GM23338 (cell line): ENCODE measurements around the gene PNPLA7. TPM values are rescaled to one million over a fixed set of nuclear protein-coding genes. Genes with fewer than 3 reads are reported as not detected.

Source experiments
- ATAC-seq: fragments of 200-7000 bp; cut with Tn5 transposase; 3 replicates; pipeline ENCODE4 v1.9.1; 2020
- DNase-seq: peaks from one replicate; pipeline ENCODE4 v3.0.0-alpha.2; 2015; ENCODE audit warnings: low spot score
- H2AFZ ChIP-seq: fragments of 200-600 bp; sonication (generic); 2 replicates; pipeline ENCODE4 v1.8.0; 2016; ENCODE audit warnings: antibody characterized with exemption, mild to moderate bottlenecking, moderate library complexity
- H3F3A ChIP-seq: fragments of 200-600 bp; sonication (generic); replicated peaks from 2 replicates; pipeline ENCODE4 v1.8.0; 2017; ENCODE audit warnings: antibody characterized with exemption, mixed run types, low read depth
- H3K27ac ChIP-seq: fragments of 200-600 bp; sonication (generic); 2 replicates; pipeline ENCODE4 v1.6.1; 2016; ENCODE audit warnings: low read depth
- H3K27me3 ChIP-seq: fragments of 200-600 bp; sonication (generic); 2 replicates; pipeline ENCODE4 v1.8.0; 2016; ENCODE audit warnings: mild to moderate bottlenecking, mixed run types, moderate library complexity; ENCODE audit not compliant: insufficient read depth
- H3K36me3 ChIP-seq: fragments of 200-600 bp; sonication (generic); 2 replicates; pipeline ENCODE4 v1.8.0; 2016; ENCODE audit warnings: mild to moderate bottlenecking; ENCODE audit not compliant: insufficient read depth
- H3K4me1 ChIP-seq: fragments of 200-600 bp; sonication (generic); 2 replicates; pipeline ENCODE4 v1.8.0; 2016; ENCODE audit warnings: mild to moderate bottlenecking, moderate library complexity; ENCODE audit not compliant: insufficient read depth
- H3K4me2 ChIP-seq: fragments of 200-600 bp; sonication (generic); 2 replicates; pipeline ENCODE4 v1.7.1; 2017; ENCODE audit warnings: mixed run types
- H3K4me3 ChIP-seq: fragments of 200-600 bp; sonication (generic); 2 replicates; pipeline ENCODE4 v1.6.1; 2016; ENCODE audit warnings: mixed run types
- H3K79me2 ChIP-seq: fragments of 200-600 bp; sonication (generic); replicated peaks from 2 replicates; pipeline ENCODE4 v1.8.0; 2017; ENCODE audit warnings: mild to moderate bottlenecking; ENCODE audit not compliant: insufficient read depth
- H3K9me2 ChIP-seq: fragments of 200-600 bp; sonication (generic); 2 replicates; pipeline ENCODE4 v1.8.0; 2017; ENCODE audit not compliant: insufficient read depth
- H4K20me1 ChIP-seq: fragments of 200-600 bp; sonication (generic); replicated peaks from 2 replicates; pipeline ENCODE4 v1.8.0; 2017; ENCODE audit warnings: mild to moderate bottlenecking; ENCODE audit not compliant: insufficient read depth
- H3K27ac Mint-ChIP-seq: 2 replicates; pipeline ENCODE4 v1.8.0; 2020; ENCODE audit warnings: inconsistent platforms, mild to moderate bottlenecking, moderate library complexity, mixed read lengths
- H3K27me3 Mint-ChIP-seq: 3 replicates; pipeline ENCODE4 v1.8.0; 2022; ENCODE audit warnings: low read depth, mild to moderate bottlenecking, moderate library complexity, mixed read lengths, inconsistent platforms; ENCODE audit not compliant: insufficient read depth, poor library complexity
- H3K36me3 Mint-ChIP-seq: 3 replicates; pipeline ENCODE4 v1.8.0; 2021; ENCODE audit warnings: low read depth, mild to moderate bottlenecking, inconsistent platforms, moderate library complexity, mixed read lengths
- H3K4me1 Mint-ChIP-seq: 3 replicates; pipeline ENCODE4 v1.8.0; 2020; ENCODE audit warnings: mild to moderate bottlenecking, inconsistent platforms, mixed read lengths
- H3K4me3 Mint-ChIP-seq: 3 replicates; pipeline ENCODE4 v1.8.0; 2021; ENCODE audit warnings: moderate library complexity, mild to moderate bottlenecking, inconsistent platforms, mixed read lengths
- H3K9me3 Mint-ChIP-seq: 3 replicates; pipeline ENCODE4 v1.8.0; 2020; ENCODE audit warnings: moderate library complexity, mild to moderate bottlenecking, inconsistent platforms, mixed read lengths
- CREB1 ChIP-seq: fragments of 250-450 bp; sonication (Bioruptor Pico); IDR thresholded peaks from 2 replicates; pipeline ENCODE4 v1.5.0; 2020; ENCODE audit warnings: low read depth, mild to moderate bottlenecking, moderate library complexity
- CTCF ChIP-seq, 2 experiments: fragments of 200-600 bp in 1 of 2; sonication (generic) in 1 of 2; conservative IDR thresholded peaks; 2 replicates each; pipeline versions ENCODE4 v1.5.1 to v1.6.1; 2016 to 2017; ENCODE audit warnings: antibody characterized with exemption in 2 of 2, low read depth in 2 of 2, mild to moderate bottlenecking in 2 of 2, moderate library complexity in 1 of 2
- ETS1 ChIP-seq: IDR thresholded peaks from 2 replicates; pipeline ENCODE4 v1.6.1; 2016; ENCODE audit warnings: antibody characterized with exemption
- EZH2 ChIP-seq: fragments of 200-600 bp; sonication (generic); IDR thresholded peaks from one replicate; pipeline ENCODE4 v1.8.0; 2017; ENCODE audit warnings: antibody characterized with exemption, mild to moderate bottlenecking, low read depth; ENCODE audit not compliant: unreplicated experiment
- EZH2phosphoT487 ChIP-seq: fragments of 200-600 bp; sonication (generic); IDR thresholded peaks from one replicate; pipeline ENCODE4 v1.8.1; 2018; ENCODE audit warnings: antibody characterized with exemption; ENCODE audit not compliant: unreplicated experiment
- JUNB ChIP-seq: IDR thresholded peaks from one replicate; pipeline ENCODE4 v1.6.1; 2016; ENCODE audit warnings: antibody characterized with exemption; ENCODE audit not compliant: unreplicated experiment
- NANOG ChIP-seq: IDR thresholded peaks from 2 replicates; pipeline ENCODE4 v1.6.1; 2016; ENCODE audit warnings: antibody characterized with exemption, borderline replicate concordance
- POLR2AphosphoS5 ChIP-seq: IDR thresholded peaks from 2 replicates; pipeline ENCODE4 v1.6.1; 2016; ENCODE audit warnings: antibody characterized with exemption, low read depth
- ZNF114 ChIP-seq: fragments of 250-450 bp; sonication (Bioruptor Pico); IDR thresholded peaks from 2 replicates; pipeline ENCODE4 v1.5.0; 2020; ENCODE audit warnings: mild to moderate bottlenecking, moderate library complexity
- ZNF331 ChIP-seq: fragments of 250-450 bp; sonication (Bioruptor Pico); IDR thresholded peaks from 2 replicates; pipeline ENCODE4 v1.5.0; 2020; ENCODE audit warnings: low read depth, mild to moderate bottlenecking, moderate library complexity
- polyA plus RNA-seq: library from polyadenylated mRNA; unstranded; fragments of >200 nt; fragmentation: Nextera tagmentation; extraction: Ambion mirVana; gene quantifications from 2 replicates; pipeline ENCODE4 v1.2.1, GENCODE V29; 2016
- total RNA-seq: library from RNA; depleted of rRNA; stranded (reverse); fragments of >200 nt; shearing (Covaris generic); gene quantifications from 2 replicates; pipeline ENCODE4 v1.2.3, GENCODE V29; 2014
- TF ChIP-seq, protein P1 (sequence below): IDR thresholded peaks from one replicate; pipeline ENCODE4 v1.6.1; 2018; ENCODE audit warnings: antibody characterized with exemption; ENCODE audit not compliant: unreplicated experiment

PNPLA7 gene
- total and polyA plus RNA-seq, 2 experiments from 2014 or later, result 0.45 to 0.80 TPM

DNA sequence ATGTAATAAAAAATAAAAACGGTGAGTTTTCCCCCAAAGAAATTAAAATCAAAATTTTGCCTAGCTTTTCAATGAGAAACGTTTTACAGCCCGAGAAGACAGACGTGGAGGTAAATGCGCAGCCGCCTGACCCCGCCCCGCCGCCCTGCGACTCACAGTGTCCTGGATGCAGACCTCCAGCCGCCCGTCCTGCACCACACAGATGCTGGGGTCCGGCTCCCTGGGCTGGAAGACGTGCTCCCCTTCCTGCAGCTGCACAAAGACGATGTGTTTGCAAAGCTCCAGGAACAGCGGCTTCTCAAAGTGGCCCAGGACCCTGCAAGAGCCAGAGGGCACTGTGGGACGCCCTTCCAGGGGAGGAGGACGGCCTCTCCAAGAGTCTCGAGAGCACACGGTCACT, 7.7 kb downstream of the PNPLA7 start:
- H3K4me1 ChIP-seq, result no peaks in the 10 kb centered on the region
- H4K20me1 ChIP-seq, result no peaks in the 10 kb centered on the region
- H3K79me2 ChIP-seq, result no peaks in the 10 kb centered on the region
- no peaks in the 10 kb centered on the region for H3K27me3 ChIP-seq
- ATAC-seq (no peak), DNase-seq (no peak)
- no peak overlapping the region for H3K4me3 ChIP-seq
- no peak overlapping the region for H2AFZ ChIP-seq
- TF ChIP-seq JUNB (no peak), POLR2AphosphoS5 (no peak), ZNF114 (CRISPR knock-in tag) (no peak), ETS1 (no peak), CTCF (conservative IDR thresholded peaks at IDR 0.05; ENCODE audit: low read depth in 2 of 2) (no peak)
- TF ChIP-seq, protein P1, sequence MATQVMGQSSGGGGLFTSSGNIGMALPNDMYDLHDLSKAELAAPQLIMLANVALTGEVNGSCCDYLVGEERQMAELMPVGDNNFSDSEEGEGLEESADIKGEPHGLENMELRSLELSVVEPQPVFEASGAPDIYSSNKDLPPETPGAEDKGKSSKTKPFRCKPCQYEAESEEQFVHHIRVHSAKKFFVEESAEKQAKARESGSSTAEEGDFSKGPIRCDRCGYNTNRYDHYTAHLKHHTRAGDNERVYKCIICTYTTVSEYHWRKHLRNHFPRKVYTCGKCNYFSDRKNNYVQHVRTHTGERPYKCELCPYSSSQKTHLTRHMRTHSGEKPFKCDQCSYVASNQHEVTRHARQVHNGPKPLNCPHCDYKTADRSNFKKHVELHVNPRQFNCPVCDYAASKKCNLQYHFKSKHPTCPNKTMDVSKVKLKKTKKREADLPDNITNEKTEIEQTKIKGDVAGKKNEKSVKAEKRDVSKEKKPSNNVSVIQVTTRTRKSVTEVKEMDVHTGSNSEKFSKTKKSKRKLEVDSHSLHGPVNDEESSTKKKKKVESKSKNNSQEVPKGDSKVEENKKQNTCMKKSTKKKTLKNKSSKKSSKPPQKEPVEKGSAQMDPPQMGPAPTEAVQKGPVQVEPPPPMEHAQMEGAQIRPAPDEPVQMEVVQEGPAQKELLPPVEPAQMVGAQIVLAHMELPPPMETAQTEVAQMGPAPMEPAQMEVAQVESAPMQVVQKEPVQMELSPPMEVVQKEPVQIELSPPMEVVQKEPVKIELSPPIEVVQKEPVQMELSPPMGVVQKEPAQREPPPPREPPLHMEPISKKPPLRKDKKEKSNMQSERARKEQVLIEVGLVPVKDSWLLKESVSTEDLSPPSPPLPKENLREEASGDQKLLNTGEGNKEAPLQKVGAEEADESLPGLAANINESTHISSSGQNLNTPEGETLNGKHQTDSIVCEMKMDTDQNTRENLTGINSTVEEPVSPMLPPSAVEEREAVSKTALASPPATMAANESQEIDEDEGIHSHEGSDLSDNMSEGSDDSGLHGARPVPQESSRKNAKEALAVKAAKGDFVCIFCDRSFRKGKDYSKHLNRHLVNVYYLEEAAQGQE, result no peak
- H3K27ac Mint-ChIP-seq, result no peak overlapping the region
- H3K36me3 Mint-ChIP-seq, result peaks cover 15% of the 10 kb centered on the region
- no peaks in the 10 kb centered on the region for H3K9me2 ChIP-seq
- no peaks in the 10 kb centered on the region for H3K36me3 ChIP-seq
- no peak overlapping the region for H3K4me3 Mint-ChIP-seq
- peaks cover 19% of the 10 kb centered on the region for H3K9me3 Mint-ChIP-seq
- peaks cover 8% of the 10 kb centered on the region for H3K27me3 Mint-ChIP-seq
- H3F3A ChIP-seq, result no peaks in the 10 kb centered on the region
- no peaks in the 10 kb centered on the region for H3K4me1 Mint-ChIP-seq
- no peak overlapping the region for H3K27ac ChIP-seq
- no peak overlapping the region for H3K4me2 ChIP-seq

GRCh38 chr9:137540536-137540935, 9.7 kb downstream of the PNPLA7 start:
- H3K36me3 ChIP-seq, result no peaks in the 10 kb centered on the region
- peaks cover under 1% of the 10 kb centered on the region; the same call in 1 of the 3 replicates for H3K9me3 Mint-ChIP-seq
- H3K36me3 Mint-ChIP-seq, result no peaks in the 10 kb centered on the region; the same call in 1 of the 3 replicates

More at GRCh38 chr9:137540536-137540935, 9.7 kb downstream of the PNPLA7 start:
- Mint-ChIP-seq H3K27me3 (peaks cover 3% of the 10 kb centered on the region), H3K27ac (no peak overlapping the region), H3K4me1 (no peaks in the 10 kb centered on the region), H3K4me3 (no peak overlapping the region)
- no peaks in the 10 kb centered on the region for H3K27me3 ChIP-seq
- TF ChIP-seq JUNB, result no peak
- TF ChIP-seq EZH2phosphoT487, result no peak
- TF ChIP-seq POLR2AphosphoS5, result no peak
- no peak for TF ChIP-seq CREB1 (CRISPR knock-in tag)
- TF ChIP-seq ETS1, result no peak
- no peak for TF ChIP-seq ZNF331 (CRISPR knock-in tag)
- no peak for TF ChIP-seq CTCF (conservative IDR thresholded peaks at IDR 0.05; ENCODE audit: low read depth in 2 of 2)
- no peak for TF ChIP-seq EZH2
- TF ChIP-seq NANOG, result no peak
- no peaks in the 10 kb centered on the region for H3F3A ChIP-seq
- no peak overlapping the region for H3K4me3 ChIP-seq
- H3K27ac ChIP-seq, result no peak overlapping the region
- H4K20me1 ChIP-seq, result no peaks in the 10 kb centered on the region
- DNase-seq, result no peak
- ATAC-seq, result no peak
- no peak overlapping the region for H2AFZ ChIP-seq
- H3K4me1 ChIP-seq, result no peaks in the 10 kb centered on the region
- no peak overlapping the region for H3K4me2 ChIP-seq
- no peaks in the 10 kb centered on the region for H3K79me2 ChIP-seq
- H3K9me2 ChIP-seq, result no peaks in the 10 kb centered on the region
